ENCODE data around the gene ARPC5.

ARPC5 gene

DNA sequence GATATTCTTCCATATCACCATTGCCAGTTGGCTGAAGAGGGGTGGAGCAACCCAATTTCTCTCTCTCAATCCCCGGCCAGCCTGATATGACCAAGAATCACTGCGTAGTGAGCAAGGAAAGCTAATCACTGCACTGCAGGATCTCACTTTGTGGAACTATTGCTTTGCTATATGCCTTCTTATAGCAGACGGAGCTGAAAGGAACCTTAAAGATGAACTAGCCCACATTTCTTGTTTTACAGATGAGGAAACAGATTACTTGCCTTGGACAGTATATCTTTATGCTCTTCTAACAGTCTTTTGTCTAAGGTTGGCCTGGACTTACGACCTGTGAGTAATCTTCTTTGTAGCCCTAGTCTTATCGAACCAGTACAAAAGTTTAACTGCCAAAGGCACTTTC is 9.9 kb upstream of the ARPC5 start:
- no peaks in the 10 kb centered on the region for H3K27me3 ChIP-seq (ENCODE audit: control insufficient read depth, insufficient read depth, low read length)
- no peak overlapping the region for H3K4me3 ChIP-seq (ENCODE audit: low read length)
- WGBS (ENCODE audit: insufficient coverage, insufficient read length) = no CpG with 5 or more reads among the region's 5 CpGs
- H3K9me3 ChIP-seq (ENCODE audit: control insufficient read depth, insufficient read depth, low read length) = no peaks in the 10 kb centered on the region
- no peaks in the 10 kb centered on the region for H3K36me3 ChIP-seq (ENCODE audit: control insufficient read depth, insufficient read depth, low read length)
- no peak for DNase-seq (ENCODE audit: low read depth, low spot score)
- no peak overlapping the region for H3K27ac ChIP-seq (ENCODE audit: low read length)
- no peaks in the 10 kb centered on the region for H3K4me1 ChIP-seq (ENCODE audit: control insufficient read depth, insufficient read depth, low read length)

DNA sequence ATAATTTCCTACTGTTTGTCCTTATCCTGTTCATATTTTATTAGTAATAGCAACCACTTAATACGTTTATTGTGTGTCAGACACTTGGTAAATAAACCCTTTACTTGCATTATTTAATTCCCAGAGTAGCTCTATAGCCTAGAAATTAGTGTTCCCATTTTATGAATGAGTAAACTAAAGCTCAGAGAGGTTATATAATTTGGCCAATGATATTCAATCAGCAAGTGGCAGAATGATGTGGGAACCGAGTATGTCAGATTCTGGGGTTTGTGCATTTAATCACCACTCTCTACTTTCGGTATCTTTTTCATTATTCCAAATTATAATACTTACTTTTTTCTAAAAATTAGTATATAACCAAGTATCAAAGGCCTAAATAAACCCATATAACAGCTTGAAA is 6.6 kb upstream of the ARPC5 start:
- WGBS (ENCODE audit: insufficient coverage, insufficient read length) = no CpG with 5 or more reads among the region's 3 CpGs
- no peak for DNase-seq (ENCODE audit: low read depth, low spot score)

DNA sequence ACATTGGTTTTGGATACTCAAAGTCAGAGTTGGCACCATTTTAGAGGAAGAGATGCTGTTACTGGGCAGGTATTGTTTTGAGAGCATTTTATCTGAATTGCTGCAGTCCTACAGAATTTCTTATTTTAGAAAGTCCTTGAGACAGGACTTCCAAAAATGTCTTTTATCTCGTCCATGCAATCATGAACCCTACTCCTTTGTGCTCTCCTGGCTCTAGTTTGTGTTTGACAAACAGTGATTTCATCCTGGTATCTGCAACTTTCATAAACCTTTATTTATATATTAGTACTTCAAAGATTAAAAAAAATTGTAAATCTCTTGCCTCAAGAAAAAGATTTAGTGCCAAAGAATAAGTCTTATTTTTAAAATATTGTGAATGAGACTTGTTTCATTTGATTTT is 4.6 kb upstream of the ARPC5 start:
- no CpG with 5 or more reads among the region's 1 CpG for WGBS (ENCODE audit: insufficient coverage, insufficient read length)
- H3K9me3 ChIP-seq (ENCODE audit: control insufficient read depth, insufficient read depth, low read length) = no peaks in the 10 kb centered on the region
- H3K27ac ChIP-seq (ENCODE audit: low read length) = no peak overlapping the region
- no peaks in the 10 kb centered on the region for H3K4me1 ChIP-seq (ENCODE audit: control insufficient read depth, insufficient read depth, low read length)
- H3K27me3 ChIP-seq (ENCODE audit: control insufficient read depth, insufficient read depth, low read length) = no peaks in the 10 kb centered on the region
- no peak for DNase-seq (ENCODE audit: low read depth, low spot score)
- no peaks in the 10 kb centered on the region for H3K36me3 ChIP-seq (ENCODE audit: control insufficient read depth, insufficient read depth, low read length)
- no peak overlapping the region for H3K4me3 ChIP-seq (ENCODE audit: low read length)

More for the DNA sequence above, 6.6 kb upstream of the ARPC5 start:
- Histone ChIP-seq H3K4me3 (ENCODE audit: low read length) (no peak overlapping the region), H3K27ac (ENCODE audit: low read length) (no peak overlapping the region), H3K4me1 (ENCODE audit: control insufficient read depth, insufficient read depth, low read length) (no peaks in the 10 kb centered on the region), H3K27me3 (ENCODE audit: control insufficient read depth, insufficient read depth, low read length) (no peaks in the 10 kb centered on the region), H3K36me3 (ENCODE audit: control insufficient read depth, insufficient read depth, low read length) (no peaks in the 10 kb centered on the region), H3K9me3 (ENCODE audit: control insufficient read depth, insufficient read depth, low read length) (no peaks in the 10 kb centered on the region)

DNA sequence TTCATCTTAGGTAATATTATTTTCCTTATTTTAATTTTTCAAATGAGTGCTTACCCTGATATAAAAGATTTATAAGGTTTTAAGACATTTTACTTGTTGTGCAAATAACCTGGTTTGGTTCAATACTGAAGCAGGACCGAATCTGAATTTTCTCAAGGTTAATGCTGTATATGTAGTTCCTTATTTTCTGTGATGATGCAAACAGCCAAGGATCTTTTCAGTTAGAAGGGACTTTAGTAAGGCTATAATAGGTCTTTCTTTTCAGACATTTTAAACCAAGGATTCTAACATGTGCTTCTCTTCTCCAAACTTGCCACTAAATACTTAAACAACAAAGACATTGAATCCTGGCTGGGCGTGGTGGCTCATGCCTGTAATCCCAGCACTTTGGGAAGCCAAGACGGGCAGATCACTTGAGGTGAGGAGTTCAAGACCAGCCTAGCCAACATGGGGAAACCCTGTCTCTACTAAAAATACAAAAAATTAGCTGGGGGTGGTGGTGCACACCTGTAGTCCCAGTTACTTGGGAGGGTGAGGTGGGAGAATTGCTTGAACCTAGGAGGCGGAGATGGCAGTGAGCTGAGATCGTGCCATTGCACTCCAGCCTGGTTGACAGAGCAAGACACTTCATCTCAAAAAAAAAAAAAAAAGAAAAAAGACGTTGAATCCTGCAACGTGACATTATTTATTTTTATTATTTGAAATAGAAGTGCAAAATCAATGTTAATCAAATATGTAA is 3.2 kb upstream of the ARPC5 start:
- no peaks in the 10 kb centered on the region for H3K4me1 ChIP-seq (ENCODE audit: control insufficient read depth, insufficient read depth, low read length)
- no peaks in the 10 kb centered on the region for H3K36me3 ChIP-seq (ENCODE audit: control insufficient read depth, insufficient read depth, low read length)
- H3K9me3 ChIP-seq (ENCODE audit: control insufficient read depth, insufficient read depth, low read length) = no peaks in the 10 kb centered on the region
- no CpG with 5 or more reads among the region's 7 CpGs for WGBS (ENCODE audit: insufficient coverage, insufficient read length)
- H3K4me3 ChIP-seq (ENCODE audit: low read length) = no peak overlapping the region
- DNase-seq (ENCODE audit: low read depth, low spot score) = no peak
- H3K27me3 ChIP-seq (ENCODE audit: control insufficient read depth, insufficient read depth, low read length) = no peaks in the 10 kb centered on the region
- no peak overlapping the region for H3K27ac ChIP-seq (ENCODE audit: low read length)

DNA sequence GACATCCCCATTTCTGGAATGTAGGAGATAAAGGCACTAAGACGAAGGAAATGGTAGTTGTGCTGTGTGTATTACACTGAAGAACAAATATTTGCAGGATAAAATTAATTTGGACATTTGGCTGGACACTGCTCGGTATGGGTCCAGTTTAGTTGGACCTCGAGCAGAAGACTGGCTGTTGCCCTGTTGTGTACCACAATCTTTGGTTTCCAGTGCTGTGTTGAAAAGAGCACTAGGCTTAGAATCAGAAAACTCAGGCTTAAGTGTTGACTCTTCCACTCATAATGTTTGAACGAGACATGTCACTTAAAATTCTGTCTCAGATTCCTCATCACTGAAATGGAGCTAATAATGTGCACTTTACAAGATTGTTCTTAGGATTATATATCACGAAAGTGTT is 1.2 kb upstream of the ARPC5 start:
- no peak for DNase-seq (ENCODE audit: low read depth, low spot score)
- no peak overlapping the region for H3K4me3 ChIP-seq (ENCODE audit: low read length)
- whole genome bisulfite sequencing (ENCODE audit: insufficient coverage, insufficient read length) = no CpG with 5 or more reads among the region's 5 CpGs

DNA sequence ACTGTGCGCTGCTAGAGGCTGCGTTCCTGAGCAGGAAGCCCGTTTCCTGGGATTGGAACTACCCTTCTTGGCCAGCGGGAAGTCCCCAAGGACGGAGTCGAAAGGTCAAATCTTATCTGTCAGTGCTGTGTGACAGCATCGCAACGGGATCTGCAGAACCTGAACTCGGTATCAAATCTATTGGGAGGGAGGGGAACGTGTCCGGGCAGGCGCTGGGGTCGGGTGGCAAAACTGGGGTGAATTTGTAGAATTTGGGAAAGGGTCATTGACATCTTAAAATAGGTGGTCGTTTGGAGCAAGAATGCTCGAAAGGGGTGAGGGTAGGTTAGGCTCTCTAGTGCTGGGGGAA is 725 bp upstream of the ARPC5 start:
- Histone ChIP-seq H3K4me1 (ENCODE audit: control insufficient read depth, insufficient read depth, low read length) (no peaks in the 10 kb centered on the region), H3K27ac (ENCODE audit: low read length) (no peak overlapping the region), H3K9me3 (ENCODE audit: control insufficient read depth, insufficient read depth, low read length) (no peaks in the 10 kb centered on the region), H3K4me3 (ENCODE audit: low read length) (peak overlapping the region; percentile 83; the same call in 1 of the 2 replicates), H3K27me3 (ENCODE audit: control insufficient read depth, insufficient read depth, low read length) (no peaks in the 10 kb centered on the region), H3K36me3 (ENCODE audit: control insufficient read depth, insufficient read depth, low read length) (no peaks in the 10 kb centered on the region)
- no CpG with 5 or more reads among the region's 15 CpGs for WGBS (ENCODE audit: insufficient coverage, insufficient read length)
- DNase-seq (ENCODE audit: low read depth, low spot score) = no peak

More for the DNA sequence above, 1.2 kb upstream of the ARPC5 start:
- no peaks in the 10 kb centered on the region for H3K4me1 ChIP-seq (ENCODE audit: control insufficient read depth, insufficient read depth, low read length)
- H3K27ac ChIP-seq (ENCODE audit: low read length) = no peak overlapping the region
- no peaks in the 10 kb centered on the region for H3K36me3 ChIP-seq (ENCODE audit: control insufficient read depth, insufficient read depth, low read length)
- no peaks in the 10 kb centered on the region for H3K9me3 ChIP-seq (ENCODE audit: control insufficient read depth, insufficient read depth, low read length)
- no peaks in the 10 kb centered on the region for H3K27me3 ChIP-seq (ENCODE audit: control insufficient read depth, insufficient read depth, low read length)

DNA sequence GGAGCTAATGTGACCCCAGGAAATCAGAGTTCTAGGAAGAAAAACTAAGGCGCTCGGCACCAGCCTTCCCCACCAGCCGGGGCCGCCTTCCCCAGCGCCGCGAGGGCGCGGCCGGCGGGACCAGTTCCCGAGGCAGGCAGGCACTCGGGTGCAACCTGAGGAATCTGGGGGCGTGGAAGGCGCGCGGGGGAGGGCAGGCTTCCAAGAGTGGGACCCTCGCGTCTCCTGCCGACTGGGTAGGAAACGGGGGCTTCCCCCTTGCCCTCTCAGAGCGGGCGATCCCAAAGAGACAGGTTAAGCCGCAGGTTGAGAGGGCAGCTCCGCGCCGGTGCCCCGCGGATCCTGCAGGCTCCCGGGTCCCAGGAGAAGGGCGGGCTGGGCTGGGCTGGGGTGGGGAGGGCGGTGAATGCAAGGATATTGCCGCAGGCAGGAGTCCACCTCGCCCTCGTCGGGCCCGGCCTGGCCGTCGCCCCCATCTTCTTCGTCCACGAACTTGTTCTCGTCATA is 431 bp downstream of the ARPC5 start:
- no peaks in the 10 kb centered on the region for H3K27me3 ChIP-seq (ENCODE audit: control insufficient read depth, insufficient read depth, low read length)
- H3K9me3 ChIP-seq (ENCODE audit: control insufficient read depth, insufficient read depth, low read length) = no peaks in the 10 kb centered on the region
- H3K27ac ChIP-seq (ENCODE audit: low read length) = no peak overlapping the region
- H3K36me3 ChIP-seq (ENCODE audit: control insufficient read depth, insufficient read depth, low read length) = no peaks in the 10 kb centered on the region
- no CpG with 5 or more reads among the region's 42 CpGs for WGBS (ENCODE audit: insufficient coverage, insufficient read length)
- H3K4me1 ChIP-seq (ENCODE audit: control insufficient read depth, insufficient read depth, low read length) = no peaks in the 10 kb centered on the region
- DNase-seq (ENCODE audit: low read depth, low spot score) = no peak
- H3K4me3 ChIP-seq (ENCODE audit: low read length) = peak overlapping the region; percentile 83

DNA sequence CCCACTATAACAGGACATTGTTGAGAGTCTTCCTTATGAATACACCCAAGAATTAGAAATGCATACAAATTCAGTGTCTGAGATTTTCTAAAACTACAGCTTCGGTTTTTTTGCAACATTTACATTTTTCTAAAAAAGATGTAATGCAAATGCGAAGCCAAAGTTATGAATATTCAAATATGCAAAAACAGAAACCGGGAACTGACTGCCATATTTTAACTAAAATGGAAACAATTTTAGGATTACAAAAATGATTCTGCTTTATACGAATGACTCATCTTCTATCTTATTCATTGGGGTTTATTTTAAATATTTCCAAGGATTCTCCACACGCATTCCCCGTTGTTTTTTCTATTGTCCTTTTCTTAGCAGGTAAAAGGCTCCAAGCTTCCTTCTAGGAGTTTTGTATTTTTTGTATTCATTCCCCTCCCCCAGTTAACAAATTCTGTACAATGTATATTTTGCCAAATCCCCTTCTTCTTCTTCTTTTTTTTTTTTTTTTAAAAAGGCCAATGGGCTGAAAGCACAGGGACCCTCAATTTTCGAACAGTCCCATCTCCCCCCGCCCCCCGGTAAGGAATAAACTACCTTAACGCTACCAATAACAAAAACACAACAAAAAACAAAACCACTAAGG is 1.0 kb downstream of the ARPC5 start:
- H3K4me3 ChIP-seq (ENCODE audit: low read length) = peak overlapping the region; percentile 83; the same call in 1 of the 2 replicates
- WGBS (ENCODE audit: insufficient coverage, insufficient read length) = no CpG with 5 or more reads among the region's 10 CpGs
- H3K4me1 ChIP-seq (ENCODE audit: control insufficient read depth, insufficient read depth, low read length) = no peaks in the 10 kb centered on the region
- no peak overlapping the region for H3K27ac ChIP-seq (ENCODE audit: low read length)
- no peaks in the 10 kb centered on the region for H3K36me3 ChIP-seq (ENCODE audit: control insufficient read depth, insufficient read depth, low read length)
- no peaks in the 10 kb centered on the region for H3K27me3 ChIP-seq (ENCODE audit: control insufficient read depth, insufficient read depth, low read length)
- H3K9me3 ChIP-seq (ENCODE audit: control insufficient read depth, insufficient read depth, low read length) = no peaks in the 10 kb centered on the region
- DNase-seq (ENCODE audit: low read depth, low spot score) = no peak

DNA sequence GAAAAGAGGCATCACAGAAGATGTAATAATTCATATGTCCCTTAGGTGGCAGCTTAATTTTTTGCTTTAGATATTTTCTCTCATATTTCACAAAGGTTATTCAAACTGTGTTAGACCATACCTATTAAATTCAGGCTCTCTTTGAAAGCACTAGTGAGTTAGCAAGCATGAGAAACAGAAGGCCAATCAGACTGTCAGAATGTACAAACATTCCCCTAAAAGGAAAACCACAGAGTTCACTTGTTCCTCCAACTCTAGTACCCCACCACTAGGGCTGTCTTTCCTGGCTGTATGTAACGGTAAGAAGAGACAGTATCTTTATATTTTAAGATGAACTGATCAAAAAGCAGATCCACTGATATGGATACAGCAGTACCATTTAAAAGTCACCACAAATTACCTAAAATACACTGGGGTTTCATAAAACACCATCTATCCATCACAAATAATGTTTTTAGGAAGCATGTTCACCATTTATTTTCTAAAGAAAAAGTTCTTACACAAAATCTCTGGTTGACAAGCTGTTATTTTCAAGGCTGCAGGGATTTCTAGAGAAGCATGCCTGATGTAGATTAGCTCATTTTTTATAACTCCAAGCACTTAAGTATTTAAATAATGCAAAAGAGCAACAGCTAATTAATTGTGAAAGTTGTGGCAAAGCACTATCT is 1.8 kb downstream of the ARPC5 start:
- Histone ChIP-seq H3K27ac (ENCODE audit: low read length) (no peak overlapping the region), H3K27me3 (ENCODE audit: control insufficient read depth, insufficient read depth, low read length) (no peaks in the 10 kb centered on the region), H3K4me3 (ENCODE audit: low read length) (no peak overlapping the region; the same call in 1 of the 2 replicates), H3K36me3 (ENCODE audit: control insufficient read depth, insufficient read depth, low read length) (no peaks in the 10 kb centered on the region; the same call in 1 of the 2 replicates), H3K4me1 (ENCODE audit: control insufficient read depth, insufficient read depth, low read length) (no peaks in the 10 kb centered on the region), H3K9me3 (ENCODE audit: control insufficient read depth, insufficient read depth, low read length) (no peaks in the 10 kb centered on the region)
- peak; percentile 43 for DNase-seq (ENCODE audit: low read depth, low spot score)
- WGBS (ENCODE audit: insufficient coverage, insufficient read length) = no CpG with 5 or more reads among the region's 1 CpG

DNA sequence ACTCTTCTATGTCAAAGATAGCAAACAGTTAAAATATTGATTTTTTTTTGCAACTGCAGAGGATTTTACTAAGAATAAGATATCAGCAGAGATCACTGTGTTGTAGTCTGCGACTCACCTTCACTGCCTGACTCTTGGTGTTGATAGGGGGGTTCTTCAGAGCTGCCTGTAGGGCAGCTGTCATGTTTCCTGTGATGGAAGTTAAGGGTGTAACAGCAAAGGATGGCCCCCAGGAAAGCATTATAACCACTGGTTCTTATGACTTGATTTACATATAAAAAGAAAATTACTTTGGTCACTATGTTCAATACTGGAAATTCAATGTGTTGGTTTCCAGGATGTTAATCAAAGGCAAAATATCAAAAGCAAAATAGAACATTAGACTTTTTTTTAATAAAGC is 2.6 kb downstream of the ARPC5 start:
- Histone ChIP-seq H3K36me3 (ENCODE audit: control insufficient read depth, insufficient read depth, low read length) (no peaks in the 10 kb centered on the region; the same call in 1 of the 2 replicates), H3K4me1 (ENCODE audit: control insufficient read depth, insufficient read depth, low read length) (no peaks in the 10 kb centered on the region), H3K27ac (ENCODE audit: low read length) (no peak overlapping the region), H3K4me3 (ENCODE audit: low read length) (no peak overlapping the region), H3K9me3 (ENCODE audit: control insufficient read depth, insufficient read depth, low read length) (no peaks in the 10 kb centered on the region), H3K27me3 (ENCODE audit: control insufficient read depth, insufficient read depth, low read length) (no peaks in the 10 kb centered on the region)
- no peak for DNase-seq (ENCODE audit: low read depth, low spot score)
- no CpG with 5 or more reads among the region's 1 CpG for WGBS (ENCODE audit: insufficient coverage, insufficient read length)

Data from iPS DF 6.9 (cell line).